Endometrium (tissue), 2 donors: ENCODE measurements around the gene CD2.

ENCODE experiments used
- FAIRE-seq: peaks from 2 replicates; lab custom pipeline; 2012; peaks lifted over from hg19 to GRCh38; lab: Jason Lieb, UNC
- donor health status: control.
- donor health status: control.

Gene CD2

DNA sequence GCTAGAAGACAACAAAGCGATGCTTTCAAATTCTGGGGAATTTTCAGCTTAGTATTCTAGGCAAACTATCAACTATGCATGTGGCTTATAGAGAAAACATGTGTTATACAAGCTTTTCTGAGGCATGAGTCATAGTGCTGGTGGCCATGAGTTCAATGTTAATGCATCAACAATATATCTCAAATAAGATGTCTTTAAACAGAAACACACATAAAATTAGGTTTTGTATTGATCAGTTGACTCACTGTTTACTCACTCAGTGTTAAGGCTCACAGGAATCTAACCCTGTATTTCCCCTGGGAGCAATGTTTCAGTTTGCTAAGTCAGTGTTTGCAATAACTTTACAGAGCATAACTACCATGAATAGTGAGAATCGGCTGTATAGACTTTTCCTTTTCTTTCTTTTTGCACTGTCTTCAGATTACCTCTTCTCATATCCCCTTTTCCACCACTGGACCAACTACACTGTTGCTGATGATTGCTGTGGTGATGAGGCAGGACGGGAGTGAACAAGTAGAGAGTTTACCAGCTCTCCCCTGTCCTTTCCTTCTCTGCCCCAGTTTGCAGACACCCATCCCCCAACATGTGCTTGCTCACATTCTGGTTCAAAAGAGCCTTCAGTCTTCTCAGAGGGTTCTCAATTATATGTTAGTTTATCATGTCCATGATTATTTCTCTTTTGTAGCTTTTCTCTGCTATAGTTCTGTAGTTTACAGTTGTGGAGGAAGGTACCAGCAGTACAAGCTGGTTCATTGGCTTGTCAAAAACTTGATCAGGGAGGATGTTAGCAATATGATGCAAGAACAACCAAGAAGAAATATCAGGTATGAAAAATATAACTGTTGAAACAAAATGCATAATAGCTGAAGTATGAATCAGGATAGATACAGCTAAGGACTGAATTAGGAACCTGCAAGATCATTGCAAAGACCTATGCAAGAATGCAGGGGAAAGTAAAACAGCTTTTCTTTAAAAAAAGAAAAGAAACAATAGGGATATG, 23.9 kb downstream of the CD2 start:
- no peak for FAIRE-seq

GRCh38 chr1:116781034-116781433, 26.8 kb downstream of the CD2 start:
- no peak for FAIRE-seq

- FAIRE-seq: no peak
These were observed 30.8 kb downstream of the CD2 start for GRCh38 chr1:116785006-116785405.

- FAIRE-seq: no peak
These were observed 31.8 kb downstream of the CD2 start for GRCh38 chr1:116786049-116786448.

GRCh38 chr1:116791727-116792126, 37.5 kb downstream of the CD2 start:
- FAIRE-seq: no peak

- no peak for FAIRE-seq
These were observed 39.2 kb downstream of the CD2 start for GRCh38 chr1:116793357-116793935.

- no peak for FAIRE-seq
These were observed 40.1 kb downstream of the CD2 start for GRCh38 chr1:116794371-116794770.

DNA sequence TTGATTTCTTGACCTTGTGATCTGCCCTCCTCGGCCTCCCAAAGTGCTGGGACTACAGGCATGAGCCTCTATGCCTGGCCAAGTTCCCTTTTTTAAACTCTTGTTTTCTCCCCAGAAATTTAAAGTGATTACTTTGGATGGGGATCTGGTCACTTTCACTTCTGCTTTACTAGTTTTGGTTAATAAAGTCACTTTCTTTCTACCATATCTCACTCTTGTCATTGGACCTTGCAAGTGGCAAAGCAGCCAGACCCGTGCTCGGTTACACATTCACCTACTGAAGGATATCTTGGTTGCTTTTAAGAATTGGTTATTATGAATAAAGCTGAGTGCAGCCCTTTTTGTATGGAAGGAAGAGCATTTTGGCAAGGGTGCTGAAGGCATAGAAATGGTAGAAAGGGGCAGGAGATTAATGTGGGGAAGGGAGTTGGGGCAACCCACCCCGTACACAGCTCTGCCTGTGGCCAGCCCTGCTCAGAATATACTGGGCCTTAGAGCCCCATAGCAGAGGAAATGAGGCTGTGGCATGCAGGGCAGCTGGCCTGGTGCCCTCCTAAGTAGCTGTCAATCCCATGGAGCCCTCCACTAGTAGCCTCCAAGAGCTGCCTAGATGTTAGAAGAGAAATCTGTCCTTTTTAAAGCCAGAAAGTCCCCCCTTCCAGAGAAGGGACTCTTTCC, 40.7 kb downstream of the CD2 start:
- no peak for FAIRE-seq

GRCh38 chr1:116795482-116795829, 41.2 kb downstream of the CD2 start:
- FAIRE-seq: no peak

GRCh38 chr1:116804736-116805135, 50.5 kb downstream of the CD2 start:
- no peak for FAIRE-seq

GRCh38 chr1:116805398-116805797, 51.2 kb downstream of the CD2 start:
- no peak for FAIRE-seq

DNA sequence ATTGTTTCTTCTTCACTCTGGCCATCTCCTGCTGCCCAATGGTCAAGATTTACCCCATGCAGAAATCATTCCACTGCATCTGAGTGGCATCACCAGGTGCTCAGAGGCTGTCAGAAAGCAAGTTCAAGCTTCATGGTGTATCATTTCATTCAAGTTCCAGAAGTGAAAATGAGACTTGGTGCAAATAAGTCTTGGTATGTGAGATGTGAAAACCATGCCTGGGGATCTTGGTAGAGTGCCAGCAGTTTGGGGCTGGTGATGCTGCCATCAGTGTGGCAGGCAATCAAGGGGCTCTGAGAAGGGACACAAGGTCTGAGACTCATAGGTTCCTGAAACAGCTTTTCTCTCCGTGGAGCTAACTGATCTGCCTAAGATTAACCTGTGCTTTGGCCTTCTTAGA, 52.0 kb downstream of the CD2 start:
- FAIRE-seq: no peak

GRCh38 chr1:116806671-116807070, 52.4 kb downstream of the CD2 start:
- no peak for FAIRE-seq

DNA sequence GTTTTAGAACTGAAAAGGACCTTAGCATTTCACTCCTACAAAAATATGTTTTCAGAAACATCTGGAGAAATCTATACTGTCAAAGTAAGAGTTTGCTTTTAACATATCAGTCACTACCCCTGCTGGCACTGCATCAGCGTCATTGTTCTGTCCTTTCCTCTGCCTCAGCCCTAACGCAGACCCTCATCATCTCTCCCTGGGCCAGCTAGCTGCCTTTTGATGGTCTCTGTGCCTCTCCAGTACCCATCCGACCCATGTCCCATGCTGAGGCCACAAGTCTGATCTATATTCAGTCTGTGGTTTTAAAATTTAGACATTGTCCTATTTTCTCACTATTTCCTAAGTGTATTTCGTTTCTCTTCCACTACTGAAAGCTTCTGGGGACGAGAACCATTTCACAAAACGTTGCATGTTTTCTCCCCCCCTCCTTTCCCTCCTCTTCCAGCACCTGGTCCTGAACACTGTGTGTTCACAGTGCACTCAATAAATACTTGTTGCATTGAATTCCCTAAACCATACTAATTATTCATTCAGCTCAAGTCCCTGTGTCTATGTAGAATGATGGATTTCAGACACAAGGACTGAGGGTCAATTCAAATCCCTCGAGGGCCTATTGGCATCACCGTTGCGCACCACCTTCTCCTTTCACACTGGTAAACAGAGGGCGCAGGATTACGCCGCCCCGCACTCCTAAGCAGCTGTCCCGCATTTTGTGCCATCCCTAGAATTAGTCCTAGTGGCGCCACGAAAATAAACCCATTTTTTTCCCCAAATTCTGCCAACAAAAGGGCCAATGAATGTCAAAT, 53.4 kb downstream of the CD2 start:
- no peak for FAIRE-seq

GRCh38 chr1:116808200-116808847, 54.1 kb downstream of the CD2 start:
- FAIRE-seq: no peak

DNA sequence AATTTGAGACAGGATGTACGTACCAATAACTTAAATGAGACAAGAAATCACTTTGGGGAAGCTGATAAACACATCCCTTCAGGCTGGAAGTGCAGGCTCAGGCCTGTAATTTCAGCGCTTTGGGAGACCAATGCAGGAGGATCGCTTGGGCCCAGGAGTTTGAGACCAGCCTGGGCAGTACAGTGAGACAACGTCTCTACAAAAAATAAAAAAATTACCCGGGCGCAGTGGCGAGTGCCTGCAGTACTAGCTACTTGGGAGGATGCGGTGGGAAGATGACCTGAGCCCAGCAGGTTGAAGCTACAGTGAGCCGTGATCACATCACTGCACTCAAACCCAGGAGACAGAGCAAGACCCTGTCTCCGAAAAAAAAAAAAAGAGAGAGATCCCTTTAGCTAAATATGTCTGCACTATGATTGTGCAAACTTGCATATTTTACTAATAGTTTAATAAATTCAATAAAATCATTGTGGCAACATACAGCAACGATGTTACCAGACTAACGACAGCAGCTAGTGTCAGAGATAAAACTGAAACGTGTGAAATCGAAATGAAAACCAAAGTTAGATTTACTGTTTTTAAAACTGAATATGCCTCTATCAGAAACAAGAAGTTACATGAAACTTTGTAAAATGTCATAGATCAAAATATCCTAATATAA, 54.7 kb downstream of the CD2 start:
- no peak for FAIRE-seq

DNA sequence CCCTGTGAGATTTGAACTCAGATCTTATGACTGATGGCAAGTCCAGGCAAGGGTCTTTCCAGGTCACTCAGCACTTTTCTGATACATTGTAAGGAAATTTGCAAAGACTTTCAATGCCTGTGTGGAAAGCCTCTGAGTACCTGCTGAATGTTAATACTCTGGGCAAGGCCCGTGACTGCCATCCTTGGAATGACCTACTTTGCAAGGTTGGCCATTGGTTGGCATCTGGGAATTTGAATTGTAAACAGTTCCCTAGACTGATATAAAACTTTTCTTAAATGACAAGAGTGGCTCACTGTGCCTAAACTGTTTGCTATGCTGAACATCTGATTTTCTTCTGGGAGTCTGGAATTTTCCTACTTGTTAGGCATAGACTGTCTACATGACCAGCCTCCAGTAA, 57.1 kb downstream of the CD2 start:
- FAIRE-seq: no peak

DNA sequence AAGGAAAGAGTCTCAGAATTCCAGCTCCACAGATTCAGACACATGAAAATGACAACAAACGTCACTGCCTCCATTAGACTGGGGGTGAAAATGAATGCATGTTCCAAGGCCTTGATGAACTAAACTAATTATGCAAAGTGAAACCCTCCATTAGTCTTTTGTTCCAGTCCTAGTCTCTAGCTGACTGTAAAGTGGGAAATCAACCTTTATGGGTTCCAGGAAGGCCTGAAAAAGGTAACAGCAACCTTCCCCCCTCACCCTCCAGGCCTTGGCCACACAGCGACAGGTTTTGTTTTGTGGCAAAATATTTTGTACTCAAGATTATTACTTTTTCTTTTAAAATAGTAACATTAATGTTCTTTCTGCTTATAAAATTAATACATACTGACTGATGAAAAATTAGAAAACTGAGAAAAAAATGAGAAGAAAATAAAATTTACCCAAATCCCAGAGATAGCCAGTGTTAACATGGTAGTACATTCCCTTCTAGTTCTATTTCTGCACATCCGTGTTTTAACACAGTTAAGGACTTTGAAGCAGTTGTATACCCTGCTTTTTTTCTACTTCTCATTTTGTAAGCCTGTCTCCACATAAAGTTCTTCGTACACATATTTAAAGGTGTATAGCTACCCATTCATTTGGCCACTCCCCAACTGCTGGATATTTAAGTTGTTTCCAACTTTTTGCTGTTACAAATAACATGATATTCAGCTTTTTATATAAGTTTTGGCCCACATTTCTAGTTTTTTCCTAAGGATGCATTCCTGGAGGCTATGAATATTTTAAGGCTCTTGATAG, 60.9 kb downstream of the CD2 start:
- FAIRE-seq: no peak

DNA sequence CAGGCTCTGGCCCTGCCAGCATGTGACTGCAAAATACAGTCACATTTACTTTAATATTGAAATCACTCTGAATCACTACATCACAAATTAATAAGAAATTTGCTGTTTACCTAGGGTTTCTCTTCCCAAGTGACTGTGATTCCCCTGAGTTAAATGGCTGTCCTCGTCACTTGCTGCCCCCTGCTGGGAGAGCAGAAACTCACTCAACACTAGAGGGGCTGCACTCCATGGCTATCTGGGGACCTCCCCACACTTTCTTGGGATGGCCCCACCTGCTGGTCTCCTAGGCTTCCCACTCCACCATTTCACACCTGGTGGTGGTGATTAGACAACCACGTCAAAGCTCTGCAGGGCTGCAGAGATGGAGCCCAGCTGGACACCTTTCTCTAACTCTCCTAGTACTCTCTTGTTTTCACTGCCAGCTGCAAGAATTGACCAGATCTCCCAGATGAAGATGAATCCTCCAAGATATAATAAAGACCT, 63.4 kb downstream of the CD2 start:
- no peak for FAIRE-seq
